NCI-H1930 (cell line): Measurements from ENCODE around the gene FAT1.

Source experiments
- DNase-seq, 2 experiments: peaks; one replicate each; lab custom pipeline; 2025; lab: John Stamatoyannopoulos, UW

The FAT1 gene

GRCh38 chr4:186700746-186701145 is 22.9 kb downstream of the FAT1 start:
- DNase-seq: no peak

DNA sequence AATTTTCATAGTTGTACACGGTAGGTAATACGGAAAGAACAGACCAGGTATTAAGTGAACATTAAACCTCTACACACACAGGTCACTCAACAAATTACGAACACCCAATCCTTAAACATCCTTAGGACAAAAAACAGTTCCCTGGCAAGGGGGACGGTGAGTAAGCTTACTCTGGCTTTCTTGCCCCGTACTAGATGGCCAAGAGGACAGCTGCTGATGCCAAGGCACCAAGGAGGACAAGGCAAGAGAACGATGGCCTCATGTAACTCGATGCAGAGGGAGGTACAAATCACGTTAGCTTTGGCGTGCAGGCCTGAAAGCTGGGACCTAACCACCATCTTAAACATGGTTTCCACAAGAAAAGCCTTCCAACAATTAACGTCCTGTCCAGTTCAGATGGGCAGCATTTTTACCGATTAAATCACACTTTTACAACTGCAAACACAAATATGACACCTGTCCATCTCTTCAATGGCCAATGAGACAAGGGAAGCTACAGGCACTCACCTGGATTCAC is 23.7 kb downstream of the FAT1 start:
- DNase-seq: no peak

GRCh38 chr4:186699298-186699697 is 24.4 kb downstream of the FAT1 start:
- no peak for DNase-seq

DNA sequence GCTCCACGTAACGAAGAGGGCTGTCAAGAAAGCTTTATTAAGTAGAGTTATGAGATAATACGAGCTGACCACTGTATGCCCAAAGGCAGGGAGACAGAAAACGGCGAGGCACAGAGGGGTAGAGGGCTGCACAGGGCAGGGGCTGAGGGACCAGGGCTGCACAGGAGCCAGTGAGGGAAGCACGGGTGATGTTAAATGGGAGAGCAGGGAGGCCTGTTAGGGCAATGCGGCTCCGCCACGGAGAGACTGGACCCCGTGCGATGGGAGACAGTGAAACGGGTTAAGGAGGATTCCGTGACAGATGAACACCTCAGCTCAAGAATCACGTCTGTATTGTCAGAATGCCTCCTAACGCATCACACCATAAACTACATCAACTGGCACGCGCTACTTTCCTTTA is 25.1 kb downstream of the FAT1 start:
- DNase-seq: no peak

DNA sequence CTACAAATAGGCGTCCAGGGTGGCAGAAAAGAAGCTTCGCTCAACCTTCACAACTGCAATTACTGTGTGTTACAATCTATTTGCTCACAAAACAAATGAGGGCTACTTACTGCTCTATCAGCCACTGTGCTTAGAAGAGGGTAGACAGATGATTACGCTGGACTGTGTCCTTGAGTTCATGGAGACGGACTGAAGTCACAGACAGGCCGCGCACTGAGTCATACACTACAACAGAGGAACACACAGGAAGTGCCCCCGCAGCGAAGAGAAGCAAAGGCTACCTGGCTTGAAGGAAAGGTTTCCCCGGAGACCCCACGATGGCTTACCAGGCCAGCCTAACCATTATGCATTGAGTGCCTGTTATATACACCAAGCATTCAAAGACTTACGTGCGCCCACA is 25.6 kb downstream of the FAT1 start:
- no peak for DNase-seq

DNA sequence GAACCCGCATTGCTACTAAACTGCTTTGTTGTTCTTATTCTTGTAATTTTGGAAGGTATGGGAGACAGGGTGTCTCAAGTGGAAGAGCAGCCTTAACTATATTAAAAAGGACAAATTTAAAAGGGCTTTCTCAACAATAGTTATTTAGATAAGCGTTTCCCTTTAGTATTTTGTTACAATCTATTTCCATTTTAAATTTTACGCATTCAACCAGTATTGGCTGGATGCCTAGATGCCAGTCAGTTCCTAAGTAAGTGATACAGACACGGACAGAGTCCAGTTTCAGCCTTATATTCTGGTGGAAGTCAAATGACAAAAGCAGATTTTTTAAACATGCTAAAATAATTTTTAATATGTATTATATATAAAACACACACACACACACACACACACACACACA is 28.3 kb downstream of the FAT1 start:
- no peak for DNase-seq

DNA sequence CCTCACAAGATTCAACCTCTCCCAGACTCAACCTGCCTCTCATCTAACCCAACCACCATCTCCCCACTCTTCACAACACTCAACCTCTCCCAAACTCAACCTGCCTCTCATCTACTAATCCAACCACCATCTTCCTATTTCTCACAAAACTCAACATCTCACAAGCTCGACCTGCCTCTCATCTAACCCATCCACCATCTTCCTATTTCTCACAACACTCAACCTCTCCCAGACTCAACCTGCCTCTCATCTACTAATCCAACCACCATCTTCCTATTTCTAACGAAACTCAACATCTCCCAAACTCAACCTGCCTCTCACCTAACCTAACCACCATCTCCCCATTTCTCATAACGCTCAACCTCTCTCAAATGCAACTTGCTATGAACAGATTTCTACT is 29.8 kb downstream of the FAT1 start:
- no peak for DNase-seq

GRCh38 chr4:186693159-186693815 is 30.4 kb downstream of the FAT1 start:
- no peak for DNase-seq

- DNase-seq: no peak
Measured at GRCh38 chr4:186691396-186691795, 32.3 kb downstream of the FAT1 start.

GRCh38 chr4:186689476-186689875 is 34.2 kb downstream of the FAT1 start:
- no peak for DNase-seq

DNA sequence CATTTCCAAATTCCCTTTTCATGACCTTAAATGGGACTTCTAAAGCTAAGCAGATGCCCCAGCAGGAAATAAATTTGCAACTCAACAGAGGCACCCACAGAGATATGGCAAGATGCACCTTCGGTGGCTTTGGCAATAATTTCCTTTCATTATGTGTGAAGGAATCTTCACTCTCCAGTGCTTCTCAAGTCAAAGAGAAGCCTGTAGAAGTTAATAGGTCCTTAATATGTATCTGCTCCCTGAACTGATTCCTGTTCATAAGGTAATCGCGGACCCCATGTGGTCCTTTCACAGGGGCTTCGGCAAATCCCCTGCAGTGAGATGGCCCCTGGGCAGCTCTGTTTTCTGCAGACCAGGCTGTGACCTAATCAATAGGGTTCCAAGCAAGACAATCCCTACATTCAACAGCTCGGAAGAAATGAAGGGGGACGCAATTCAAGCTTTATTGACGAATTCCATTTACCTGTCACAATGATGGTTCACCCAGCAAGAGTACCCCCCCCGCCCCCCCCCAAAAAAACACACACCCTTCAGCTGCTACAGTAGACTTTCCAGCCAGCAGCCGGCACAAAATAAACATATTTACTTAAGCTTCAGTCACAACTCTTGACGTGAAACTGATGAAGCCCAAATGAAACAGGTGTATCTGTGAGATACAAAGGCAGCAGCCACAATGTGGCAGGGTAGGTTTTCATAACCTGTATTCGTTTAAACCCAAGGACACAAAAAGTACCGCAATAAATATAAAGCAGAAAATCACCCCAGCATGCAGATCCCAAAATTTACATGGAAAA is 35.3 kb downstream of the FAT1 start:
- DNase-seq: no peak

- no peak for DNase-seq
Measured at GRCh38 chr4:186687265-186687664, 36.4 kb downstream of the FAT1 start.

- DNase-seq: no peak
Measured at GRCh38 chr4:186685767-186686183, 37.9 kb downstream of the FAT1 start.

GRCh38 chr4:186684889-186685309 is 38.8 kb downstream of the FAT1 start:
- no peak for DNase-seq

GRCh38 chr4:186684220-186684619 is 39.4 kb downstream of the FAT1 start:
- DNase-seq: no peak

DNA sequence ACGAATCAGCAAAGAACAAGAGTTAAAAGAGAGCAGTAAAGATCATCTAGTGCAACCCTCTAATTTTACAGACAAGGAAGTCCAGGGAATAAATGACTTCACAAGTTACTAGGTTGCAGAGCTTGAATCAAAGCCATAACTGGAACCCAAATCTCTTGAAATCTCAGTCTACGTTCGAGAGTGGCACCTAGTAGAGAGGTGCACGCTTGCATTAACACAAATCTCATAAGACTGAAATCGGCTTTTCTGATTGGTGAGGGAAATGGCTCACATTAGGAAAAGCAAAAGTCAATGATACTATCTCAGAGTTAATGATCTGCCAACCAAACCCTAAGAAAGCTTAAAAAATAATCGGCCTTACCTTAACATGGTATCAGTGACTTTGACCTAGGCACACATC is 43.0 kb downstream of the FAT1 start:
- DNase-seq: no peak

- DNase-seq: no peak
Measured at GRCh38 chr4:186676531-186677161, 47.0 kb downstream of the FAT1 start.

- no peak for DNase-seq
Measured at GRCh38 chr4:186669735-186670134, 53.9 kb downstream of the FAT1 start.

GRCh38 chr4:186669159-186669731 is 54.4 kb downstream of the FAT1 start:
- no peak for DNase-seq

GRCh38 chr4:186666750-186667149 is 56.9 kb downstream of the FAT1 start:
- DNase-seq: no peak

GRCh38 chr4:186666252-186666651 is 57.4 kb downstream of the FAT1 start:
- DNase-seq: no peak

DNA sequence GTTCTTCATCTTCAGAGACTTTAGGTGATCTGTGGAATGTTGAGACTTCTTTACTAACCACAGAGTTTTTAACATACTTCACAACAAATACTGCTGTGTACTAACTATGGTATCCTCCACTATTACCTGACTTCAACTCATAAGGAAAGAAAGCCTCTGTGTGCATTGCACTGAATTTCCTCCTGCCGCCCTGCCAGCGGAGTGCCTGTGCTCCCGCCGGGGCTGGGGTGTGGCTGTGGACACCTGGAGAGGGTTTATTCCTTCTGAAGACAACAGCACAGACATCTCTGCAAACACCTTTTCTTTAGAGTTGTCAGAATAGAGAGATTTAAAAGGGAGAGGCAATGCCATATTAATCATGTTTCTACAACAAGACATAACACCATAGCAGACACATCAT is 63.3 kb downstream of the FAT1 start:
- no peak for DNase-seq

GRCh38 chr4:186659935-186660334 is 63.7 kb downstream of the FAT1 start:
- DNase-seq: no peak
